K562 (cell line): Measurements from ENCODE around the gene NGRN. TPM values are rescaled to one million over a fixed set of nuclear protein-coding genes. Genes with fewer than 3 reads are reported as not detected.

ENCODE experiments used
- ATAC-seq: fragments of 200-7000 bp; cut with Tn5 transposase; 3 replicates; pipeline ENCODE4 v1.9.1; 2020; ENCODE audit warnings: moderate library complexity
- BruUV-seq: library from RNA; stranded (reverse); fragments of 400-500 nt; replicated peaks from 2 replicates; lab custom pipeline; 2021; lab: Mats Ljungman, UMichigan
- CTCF ChIA-PET: fragments of 300-600 bp; formaldehyde crosslinking; extraction: SDS; loops from one replicate; lab custom pipeline; 2021; ENCODE audit warnings: low intra/inter-chr PET ratio; lab: Yijun Ruan, JAX
- POLR2A ChIA-PET: fragments of 300-600, 350-650 bp; sonication (Branson Sonifier 250); formaldehyde crosslinking; extraction: SDS; loops from one replicate; lab custom pipeline; 2021; ENCODE audit warnings: antibody characterized with exemption, inconsistent platforms; lab: Yijun Ruan, JAX
- DNase-seq, 4 experiments: peaks; one replicate each; pipeline versions ENCODE4 v3.0.0 to v3.0.0-alpha.2; 2011 to 2018; ENCODE audit warnings: low spot score in 3 of 4, mixed read lengths in 3 of 4; ENCODE audit errors: extremely low read depth in 1 of 4
- FAIRE-seq: peaks from 2 replicates; lab custom pipeline; 2011; peaks lifted over from hg19 to GRCh38; lab: Jason Lieb, UNC
- H2AFZ ChIP-seq: 2 replicates; pipeline ENCODE4 v1.6.0; 2011; ENCODE audit warnings: low read depth, low read length, control low read depth, inconsistent platforms
- H3K27ac ChIP-seq: fragments of 200-600 bp; 3 replicates; pipeline ENCODE4 v1.8.0; 2011; ENCODE audit warnings: low read depth, mild to moderate bottlenecking, control low read depth, inconsistent platforms, low read length, moderate library complexity, mixed read lengths; ENCODE audit errors: extremely low read depth
- H3K27me3 ChIP-seq, 2 experiments: fragments of 300-600 bp in 1 of 2; 2 replicates in 1 of 2; 3 replicates in 1 of 2; pipeline versions ENCODE4 v1.6.0 to v1.8.0; 2011; ENCODE audit warnings: inconsistent platforms in 2 of 2, low read length in 2 of 2, mild to moderate bottlenecking in 1 of 2, mixed read lengths in 1 of 2, moderate library complexity in 1 of 2; ENCODE audit not compliant: control insufficient read depth in 2 of 2, insufficient read depth in 2 of 2
- H3K36me3 ChIP-seq: fragments of 300-600 bp; 3 replicates; pipeline ENCODE4 v1.8.0; 2011; ENCODE audit warnings: mild to moderate bottlenecking, low read length, inconsistent platforms; ENCODE audit not compliant: control insufficient read depth, insufficient read depth
- H3K4me1 ChIP-seq, 2 experiments: fragments of 200-600 bp in 1 of 2; replicated peaks in 1 of 2; 2 replicates in 1 of 2; 3 replicates in 1 of 2; pipeline versions ENCODE4 v1.5.1 to v1.8.0; 2011; ENCODE audit warnings: inconsistent platforms in 2 of 2, low read length in 2 of 2, mild to moderate bottlenecking in 1 of 2, mixed read lengths in 1 of 2, moderate library complexity in 1 of 2; ENCODE audit not compliant: control insufficient read depth in 2 of 2, insufficient read depth in 2 of 2
- H3K4me2 ChIP-seq: 2 replicates; pipeline ENCODE4 v1.6.1; 2011; ENCODE audit warnings: low read length, control low read depth, inconsistent platforms, mixed read lengths; ENCODE audit not compliant: insufficient read depth
- H3K4me3 ChIP-seq: fragments of 200-600 bp; sonication (generic), shearing (Covaris generic); 2 replicates; pipeline ENCODE4 v1.5.1; 2016; ENCODE audit warnings: control low read depth, inconsistent platforms
- H3K79me2 ChIP-seq: fragments of 200-600 bp; 3 replicates; pipeline ENCODE4 v1.8.0; 2011; ENCODE audit warnings: low read length, inconsistent platforms; ENCODE audit not compliant: control insufficient read depth, insufficient read depth
- H3K9ac ChIP-seq, 2 experiments: 2 replicates each; pipeline versions ENCODE4 v1.6.0 to v1.6.1; 2011; ENCODE audit warnings: low read depth in 2 of 2, low read length in 2 of 2, control low read depth in 1 of 2, inconsistent platforms in 1 of 2, mild to moderate bottlenecking in 1 of 2, mixed read lengths in 1 of 2; ENCODE audit not compliant: insufficient read depth in 1 of 2
- H3K9me1 ChIP-seq: one replicate; pipeline ENCODE4 v1.6.0; 2011; ENCODE audit warnings: inconsistent platforms, mild to moderate bottlenecking, low read length, moderate library complexity; ENCODE audit not compliant: control insufficient read depth, insufficient read depth
- H3K9me3 ChIP-seq: replicated peaks from 2 replicates; pipeline ENCODE4 v1.5.1; 2011; ENCODE audit warnings: low read depth, low read length, inconsistent platforms; ENCODE audit not compliant: control insufficient read depth, insufficient read depth
- H4K20me1 ChIP-seq: replicated peaks from 2 replicates; pipeline ENCODE4 v1.6.1; 2011; ENCODE audit warnings: low read length, inconsistent platforms, mixed read lengths; ENCODE audit not compliant: control insufficient read depth, insufficient read depth
- CREBBP ChIP-seq: IDR thresholded peaks from one replicate; pipeline ENCODE4 v1.6.1; 2012; ENCODE audit warnings: low read depth, mild to moderate bottlenecking, control low read depth, inconsistent platforms, low read length
- KDM4B ChIP-seq, 2 experiments: fragments of 450-650 bp in 1 of 2; sonication (generic) in 1 of 2; IDR thresholded peaks; 2 replicates each; pipeline ENCODE4 v1.6.1; 2016 to 2017; ENCODE audit warnings: borderline replicate concordance in 2 of 2, antibody characterized with exemption in 1 of 2, low read depth in 1 of 2, mild to moderate bottlenecking in 1 of 2
- KHSRP ChIP-seq: fragments of 450-650 bp; IDR thresholded peaks from 2 replicates; pipeline ENCODE4 v1.6.1; 2017
- MCM2 ChIP-seq: fragments of 450-650 bp; IDR thresholded peaks from 2 replicates; pipeline ENCODE4 v1.6.1; 2017; ENCODE audit warnings: low read depth, mild to moderate bottlenecking
- RHOXF2B ChIP-seq: fragments of 250-450 bp; sonication (Bioruptor Pico); conservative IDR thresholded peaks from 2 replicates; pipeline ENCODE4 v1.5.1; 2021
- SIN3B ChIP-seq: fragments of 450-650 bp; IDR thresholded peaks from 2 replicates; pipeline ENCODE4 v1.6.1; 2017; ENCODE audit warnings: low read depth, mild to moderate bottlenecking, moderate library complexity
- SMC3 ChIP-seq: conservative IDR thresholded peaks from 2 replicates; pipeline ENCODE4 v1.6.1; 2011; ENCODE audit warnings: low read depth, low read length, improper control_type of control experiment; ENCODE audit not compliant: insufficient read depth
- SPI1 ChIP-seq: IDR thresholded peaks from 2 replicates; pipeline ENCODE4 v1.6.1; 2011; ENCODE audit warnings: low read depth, low read length, control low read depth, borderline replicate concordance
- SRF ChIP-seq, 2 experiments: fragments of 250-450, 450-650 bp in 1 of 2; sonication (Bioruptor Pico) in 1 of 2; sonication (generic) in 1 of 2; formaldehyde crosslinking; IDR thresholded peaks; 2 replicates each; pipeline versions ENCODE4 v1.5.0 to v1.5.1; 2020 to 2022; ENCODE audit warnings: mild to moderate bottlenecking in 1 of 2, missing genetic modification reagents in 1 of 2
- ZNF134 ChIP-seq: fragments of 250-450 bp; sonication (Bioruptor Pico); conservative IDR thresholded peaks from 2 replicates; pipeline ENCODE4 v1.4.0; 2020
- ZNF316 ChIP-seq: fragments of 450-650 bp; IDR thresholded peaks from 2 replicates; pipeline ENCODE4 v1.6.1; 2016
- whole genome bisulfite sequencing: fragments of 100-300 bp; shearing (Covaris generic); methylation state at CpG from one replicate; pipeline ENCODE4 v1.1.6; 2016; ENCODE audit warnings: low coverage, mixed read lengths; ENCODE audit not compliant: insufficient coverage; ENCODE audit errors: missing lambda C conversion rate; 5-methylcytosine and 5-hydroxymethylcytosine counted together
- in situ Hi-C: fragments of 300-500 bp; cut with MboI; formaldehyde crosslinking; loops from 4 replicates; pipeline ENCODE4 v1.15.0; 2018; ENCODE audit warnings: inconsistent platforms, mixed read lengths
- intact Hi-C: fragments of 100-400 bp; cut with micrococcal nuclease; formaldehyde crosslinking; loops from 2 replicates; pipeline ENCODE4 v1.14.2; 2022
- polyA plus RNA-seq, 8 experiments: library from polyadenylated mRNA; depleted of rRNA in 4 of 8; stranded (reverse) in 5 of 8; unstranded in 3 of 8; fragments of >200 nt; fragmentation: Nextera tagmentation in 2 of 8; fragmentation: Illumina TruSeq in 1 of 8; extraction: Ambion mirVana in 2 of 8; extraction: Trizol in 1 of 8; gene quantifications; 2 replicates each; pipeline versions ENCODE4 v1.2.1 to v1.2.3, GENCODE V29; 2011 to 2014; ENCODE audit warnings: inconsistent platforms in 1 of 8, missing spikeins in 1 of 8
- total RNA-seq, 7 experiments: library from RNA; depleted of rRNA in 6 of 7; stranded (reverse); fragments of >200 nt in 6 of 7; fragmentation: Illumina TruSeq in 2 of 7; extraction: Trizol in 2 of 7; gene quantifications; 2 replicates each; pipeline versions ENCODE4 v1.2.1 to v1.2.3, GENCODE V29; 2011 to 2021; ENCODE audit warnings: low replicate concordance in 1 of 7
- TF ChIP-seq, protein P1 (sequence below), 2 experiments: fragments of 450-650 bp; IDR thresholded peaks; 2 replicates each; pipeline ENCODE4 v1.6.1; 2018; ENCODE audit warnings: mild to moderate bottlenecking in 2 of 2, low read depth in 1 of 2; ENCODE audit not compliant: partially characterized antibody in 2 of 2
- TF ChIP-seq, protein P2 (sequence below): fragments of 450-650 bp; formaldehyde crosslinking; IDR thresholded peaks from 2 replicates; pipeline ENCODE4 v1.4.0; 2022; ENCODE audit warnings: missing genetic modification characterization

The NGRN gene
- total and polyA plus RNA-seq, 9 of the 15 experiments (the other 6 are each of a cell fraction or from before 2014, with no cell fraction given), result 14.0 to 73.4 (median 60.0) TPM

DNA sequence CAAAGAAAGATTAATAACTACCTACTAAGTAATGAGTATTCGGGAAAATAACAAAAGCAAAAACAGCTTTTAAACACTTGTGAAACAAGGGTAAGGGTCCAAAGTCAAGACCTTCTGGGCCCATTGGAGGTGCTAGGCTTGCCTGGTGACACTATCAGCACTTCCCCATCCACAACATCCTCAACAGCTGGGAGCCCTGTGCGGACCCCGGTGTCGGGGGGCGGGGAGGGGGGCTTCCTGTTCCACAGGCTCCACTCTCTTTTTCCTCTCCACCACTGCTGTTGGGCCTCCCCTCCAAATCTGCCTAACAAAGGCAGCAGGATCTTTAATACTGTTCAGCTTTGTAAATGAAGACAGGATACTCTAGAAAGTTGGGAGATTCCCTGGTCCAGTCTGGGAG lies 21.6 kb downstream of the NGRN start (continued):
- TF ChIP-seq, protein P1, sequence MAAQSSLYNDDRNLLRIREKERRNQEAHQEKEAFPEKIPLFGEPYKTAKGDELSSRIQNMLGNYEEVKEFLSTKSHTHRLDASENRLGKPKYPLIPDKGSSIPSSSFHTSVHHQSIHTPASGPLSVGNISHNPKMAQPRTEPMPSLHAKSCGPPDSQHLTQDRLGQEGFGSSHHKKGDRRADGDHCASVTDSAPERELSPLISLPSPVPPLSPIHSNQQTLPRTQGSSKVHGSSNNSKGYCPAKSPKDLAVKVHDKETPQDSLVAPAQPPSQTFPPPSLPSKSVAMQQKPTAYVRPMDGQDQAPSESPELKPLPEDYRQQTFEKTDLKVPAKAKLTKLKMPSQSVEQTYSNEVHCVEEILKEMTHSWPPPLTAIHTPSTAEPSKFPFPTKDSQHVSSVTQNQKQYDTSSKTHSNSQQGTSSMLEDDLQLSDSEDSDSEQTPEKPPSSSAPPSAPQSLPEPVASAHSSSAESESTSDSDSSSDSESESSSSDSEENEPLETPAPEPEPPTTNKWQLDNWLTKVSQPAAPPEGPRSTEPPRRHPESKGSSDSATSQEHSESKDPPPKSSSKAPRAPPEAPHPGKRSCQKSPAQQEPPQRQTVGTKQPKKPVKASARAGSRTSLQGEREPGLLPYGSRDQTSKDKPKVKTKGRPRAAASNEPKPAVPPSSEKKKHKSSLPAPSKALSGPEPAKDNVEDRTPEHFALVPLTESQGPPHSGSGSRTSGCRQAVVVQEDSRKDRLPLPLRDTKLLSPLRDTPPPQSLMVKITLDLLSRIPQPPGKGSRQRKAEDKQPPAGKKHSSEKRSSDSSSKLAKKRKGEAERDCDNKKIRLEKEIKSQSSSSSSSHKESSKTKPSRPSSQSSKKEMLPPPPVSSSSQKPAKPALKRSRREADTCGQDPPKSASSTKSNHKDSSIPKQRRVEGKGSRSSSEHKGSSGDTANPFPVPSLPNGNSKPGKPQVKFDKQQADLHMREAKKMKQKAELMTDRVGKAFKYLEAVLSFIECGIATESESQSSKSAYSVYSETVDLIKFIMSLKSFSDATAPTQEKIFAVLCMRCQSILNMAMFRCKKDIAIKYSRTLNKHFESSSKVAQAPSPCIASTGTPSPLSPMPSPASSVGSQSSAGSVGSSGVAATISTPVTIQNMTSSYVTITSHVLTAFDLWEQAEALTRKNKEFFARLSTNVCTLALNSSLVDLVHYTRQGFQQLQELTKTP (IDR thresholded peaks at IDR 0.05; ENCODE audit: low read depth in 1 of 2, partially characterized antibody in 2 of 2), result no peak
- TF ChIP-seq SPI1, result peak; percentile 47; the same call in 1 of the 2 replicates
- no peak for TF ChIP-seq CREBBP
- TF ChIP-seq KHSRP, result no peak

DNA sequence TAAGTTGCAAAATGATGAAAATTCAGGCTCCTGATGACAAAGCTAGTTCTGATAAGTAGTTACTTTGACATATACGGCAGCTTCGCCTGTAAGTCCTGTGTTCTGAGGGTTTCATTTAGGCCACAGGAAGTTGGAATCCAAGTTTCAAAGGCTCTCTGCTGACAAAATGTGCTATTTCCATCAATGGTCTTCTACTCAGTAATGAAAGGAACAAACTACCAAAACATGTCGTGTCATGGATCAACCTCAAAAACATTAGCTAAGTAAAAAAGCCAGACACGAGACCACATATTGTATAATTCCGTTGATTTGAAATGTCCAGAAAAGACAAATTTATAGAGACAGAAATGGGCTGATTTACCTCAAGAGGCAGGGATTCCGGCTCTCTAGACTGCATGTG lies 22.5 kb downstream of the NGRN start:
- POLR2A ChIA-PET, result interaction anchor here (0.6 to 1.8 kb wide), 2 partner anchors 14 to 196 kb away, joined by 3 to 4 read pairs; no protein-coding TSS in a partner anchor
- in situ Hi-C loops, result no loop called here
- H3K9me1 ChIP-seq, result no peaks in the 10 kb centered on the region
- no peaks in the 10 kb centered on the region for H3K9me3 ChIP-seq
- FAIRE-seq (peak; percentile 11), DNase-seq (no peak), ATAC-seq (no peak)
- peak overlapping the region; percentile 37; the same call in 1 of the 2 replicates for H2AFZ ChIP-seq
- WGBS, result 78% methylated on average over 6 of the region's 6 CpGs
- CTCF ChIA-PET, result no interaction called here
- intact Hi-C loops, result loop anchor here (5.0 to 10.0 kb wide), 2 partner anchors 56 to 543 kb away; partner anchors contain the start of genes CIB1 and GDPGP1
- no peaks in the 10 kb centered on the region for H4K20me1 ChIP-seq
- no TSS peak for BruUV-seq
- no peak overlapping the region for H3K27ac ChIP-seq
- H3K36me3 ChIP-seq, result no peaks in the 10 kb centered on the region
- no peak overlapping the region for H3K4me3 ChIP-seq
- H3K27me3 ChIP-seq, result no peaks in the 10 kb centered on the region
- no peaks in the 10 kb centered on the region for H3K79me2 ChIP-seq
- no peak overlapping the region for H3K9ac ChIP-seq
- peaks cover 0 to 10% of the 10 kb centered on the region in 2 experiments; a peak in 3 of 5 replicates for H3K4me1 ChIP-seq
- H3K4me2 ChIP-seq, result no peak overlapping the region
- TF ChIP-seq SRF (CRISPR knock-in tag; IDR thresholded peaks at IDR 0.05), result no peak
- no peak for TF ChIP-seq ZNF134 (CRISPR knock-in tag)
- TF ChIP-seq SMC3, result no peak
- TF ChIP-seq, protein P2, sequence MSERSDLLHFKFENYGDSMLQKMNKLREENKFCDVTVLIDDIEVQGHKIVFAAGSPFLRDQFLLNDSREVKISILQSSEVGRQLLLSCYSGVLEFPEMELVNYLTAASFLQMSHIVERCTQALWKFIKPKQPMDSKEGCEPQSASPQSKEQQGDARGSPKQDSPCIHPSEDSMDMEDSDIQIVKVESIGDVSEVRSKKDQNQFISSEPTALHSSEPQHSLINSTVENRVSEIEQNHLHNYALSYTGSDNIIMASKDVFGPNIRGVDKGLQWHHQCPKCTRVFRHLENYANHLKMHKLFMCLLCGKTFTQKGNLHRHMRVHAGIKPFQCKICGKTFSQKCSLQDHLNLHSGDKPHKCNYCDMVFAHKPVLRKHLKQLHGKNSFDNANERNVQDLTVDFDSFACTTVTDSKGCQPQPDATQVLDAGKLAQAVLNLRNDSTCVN (CRISPR knock-in tag), result no peak
- TF ChIP-seq SIN3B, result no peak
- no peak for TF ChIP-seq ZNF316
- TF ChIP-seq KDM4B (IDR thresholded peaks at IDR 0.05; ENCODE audit: borderline replicate concordance in 2 of 2, low read depth in 1 of 2), result no peak
- no peak for TF ChIP-seq MCM2
- TF ChIP-seq RHOXF2B (CRISPR knock-in tag), result no peak
